Measurements from ENCODE around the gene KRTAP6-2.

KRTAP6-2 gene

DNA sequence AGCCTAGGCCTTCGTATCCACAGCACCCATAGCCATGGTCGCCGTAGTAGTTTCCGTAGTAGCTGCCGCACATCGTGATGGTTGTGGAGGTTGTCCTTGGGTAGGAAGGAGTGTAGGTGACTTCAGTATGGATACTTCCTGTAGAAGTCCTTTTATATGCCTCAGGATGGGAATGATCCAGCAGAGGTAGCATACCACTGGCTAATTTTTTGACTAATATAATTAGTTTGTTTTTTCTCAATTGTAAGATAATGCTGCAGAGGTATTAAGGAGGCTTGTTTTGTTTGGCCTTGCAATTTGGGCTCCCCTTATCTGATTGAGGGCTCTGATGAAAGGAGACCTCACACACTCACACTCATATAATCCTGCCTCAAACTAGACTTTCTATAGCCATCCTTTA is at the start of gene KRTAP6-2:
TSS of gene KRTAP6-2 (minus strand) at position 101 of the 400 bp plus-strand sequence. CDS start at position 73, 28 bp downstream.
- no peak for DNase-seq (ENCODE audit: low spot score)

GRCh38 chr21:30646904-30647414 is 48.3 kb upstream of the KRTAP6-2 start:
- no peak for DNase-seq (ENCODE audit: low spot score)

DNA sequence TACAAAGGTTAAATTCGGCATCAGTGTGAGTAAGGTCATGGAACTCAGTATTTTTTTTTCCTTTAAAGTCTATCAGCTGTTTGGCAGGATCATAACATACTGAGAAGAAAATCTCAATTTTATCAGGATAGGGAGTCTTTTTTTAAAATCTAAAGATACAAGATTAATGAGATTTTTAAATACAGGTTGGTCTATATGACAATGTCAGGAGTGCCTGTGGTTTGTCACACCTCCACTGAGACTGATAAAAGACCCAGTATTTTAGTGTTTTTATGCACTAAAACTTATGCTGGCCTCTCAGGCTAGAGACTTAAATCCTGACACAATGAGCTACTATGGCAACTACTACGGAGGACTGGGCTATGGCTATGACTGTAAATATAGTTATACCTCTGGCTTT is 43.9 kb upstream of the KRTAP6-2 start, which contains the start of gene KRTAP20-3:
TSS of gene KRTAP20-3 (plus strand) at position 301 of the 400 bp plus-strand sequence.
- no peak for DNase-seq (ENCODE audit: low spot score)

- DNase-seq (ENCODE audit: low spot score): no peak
These were observed 40.0 kb upstream of the KRTAP6-2 start for GRCh38 chr21:30638686-30639085.

DNA sequence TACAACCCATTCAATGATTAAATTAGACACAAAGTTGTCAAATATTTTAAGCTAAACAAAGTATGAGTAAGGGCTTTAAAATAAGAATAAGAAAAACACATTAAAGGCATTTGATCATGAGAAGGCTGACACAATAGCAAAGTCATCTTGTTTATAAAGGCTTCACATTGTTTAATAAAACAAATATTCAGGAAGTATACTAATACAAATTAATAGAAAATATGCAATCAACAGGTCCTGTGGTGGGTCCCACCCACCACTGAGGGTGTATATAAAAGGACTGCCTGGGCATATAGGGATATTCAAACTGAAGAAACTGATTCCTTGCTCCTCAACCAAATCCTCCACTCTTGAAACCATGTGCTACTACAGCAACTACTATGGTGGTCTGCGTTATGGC is 36.2 kb upstream of the KRTAP6-2 start, which contains the start of gene KRTAP20-2:
TSS of gene KRTAP20-2 (plus strand) at position 301 of the 400 bp plus-strand sequence. CDS start at position 359, 58 bp downstream.
- DNase-seq (ENCODE audit: low spot score): no peak

DNA sequence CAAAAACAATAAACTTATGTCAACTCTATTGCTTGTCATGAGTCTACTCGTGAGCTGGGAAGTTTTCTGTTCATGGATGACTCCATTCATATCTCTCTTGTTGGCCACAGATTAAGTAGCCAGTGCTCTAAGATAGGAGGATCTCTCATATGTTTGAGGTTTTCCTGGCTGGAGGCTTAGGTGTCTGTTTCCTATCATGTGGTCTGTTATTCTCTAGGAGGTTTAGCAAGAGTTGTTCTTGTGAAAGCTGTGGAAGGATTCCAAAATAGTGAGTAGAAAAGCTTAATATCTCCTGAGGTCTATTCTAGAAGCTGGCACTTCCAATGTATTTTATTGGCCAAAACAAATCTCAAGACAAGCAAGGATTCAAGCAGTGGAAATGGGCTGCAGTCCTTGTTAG is 30.5 kb upstream of the KRTAP6-2 start:
- no peak for DNase-seq (ENCODE audit: low spot score)

DNA sequence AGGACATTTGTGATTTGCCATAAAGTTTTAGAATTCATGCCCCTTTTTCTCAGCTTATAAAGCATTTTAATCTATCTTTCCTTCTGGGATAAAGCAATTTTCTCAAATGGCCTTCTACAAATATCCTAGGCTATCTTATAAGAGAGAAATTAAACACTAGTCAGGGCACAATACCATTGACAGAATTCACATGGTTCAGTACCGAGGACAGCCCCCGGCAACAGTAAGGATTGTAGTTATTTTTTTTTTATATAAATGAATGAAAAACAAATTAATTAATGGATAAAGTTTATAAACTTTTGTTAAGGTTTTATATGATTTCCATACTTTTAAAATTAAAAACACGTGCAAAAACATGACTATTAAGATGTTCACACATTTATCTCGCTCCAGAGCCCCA is 29.4 kb upstream of the KRTAP6-2 start:
- DNase-seq (ENCODE audit: low spot score): no peak

GRCh38 chr21:30625449-30626165 is 26.9 kb upstream of the KRTAP6-2 start:
- DNase-seq (ENCODE audit: low spot score): no peak

DNA sequence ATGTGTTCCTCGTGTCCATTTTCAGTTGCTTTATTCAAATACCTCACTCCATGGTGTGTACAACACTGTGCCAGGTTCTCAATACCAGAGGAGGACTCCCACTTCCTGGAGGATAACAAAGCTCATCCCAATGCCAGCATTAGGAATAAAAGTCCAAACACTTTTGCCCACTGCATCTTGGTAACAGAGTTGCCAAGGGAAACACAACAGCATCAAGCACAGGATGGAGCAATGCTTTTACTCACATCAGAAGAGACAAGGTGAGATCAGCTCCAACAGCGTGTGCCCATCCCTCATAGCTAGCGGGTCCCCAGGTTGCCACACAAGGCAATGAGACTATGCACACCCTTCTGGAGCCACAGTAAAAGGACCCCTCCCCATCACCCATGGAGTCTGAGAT is 24.7 kb upstream of the KRTAP6-2 start:
- DNase-seq (ENCODE audit: low spot score): no peak

- no peak for DNase-seq (ENCODE audit: low spot score)
These were observed 21.8 kb upstream of the KRTAP6-2 start, which contains the start of gene KRTAP20-4 for GRCh38 chr21:30620522-30620921. TSS of gene KRTAP20-4 (plus strand) at chr21:30620627.

DNA sequence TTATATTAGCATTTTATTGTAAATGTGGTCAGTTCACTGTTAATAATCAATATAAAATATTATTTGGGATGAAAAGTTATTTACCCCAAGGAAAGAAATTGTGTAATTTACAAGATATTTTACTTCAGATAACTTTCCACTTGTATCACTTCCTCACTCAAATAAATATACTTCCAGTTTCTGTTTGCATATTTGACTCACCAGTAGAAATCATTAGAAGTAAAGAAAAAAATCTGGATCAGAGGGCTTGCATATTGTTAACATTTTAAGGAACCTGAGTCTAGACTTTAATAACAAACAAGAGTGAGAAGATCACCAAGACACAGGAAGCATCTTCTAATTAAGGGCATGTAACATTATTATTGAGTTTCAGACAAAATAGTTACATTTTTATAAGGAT is 21.4 kb upstream of the KRTAP6-2 start:
- DNase-seq (ENCODE audit: low spot score): no peak

DNA sequence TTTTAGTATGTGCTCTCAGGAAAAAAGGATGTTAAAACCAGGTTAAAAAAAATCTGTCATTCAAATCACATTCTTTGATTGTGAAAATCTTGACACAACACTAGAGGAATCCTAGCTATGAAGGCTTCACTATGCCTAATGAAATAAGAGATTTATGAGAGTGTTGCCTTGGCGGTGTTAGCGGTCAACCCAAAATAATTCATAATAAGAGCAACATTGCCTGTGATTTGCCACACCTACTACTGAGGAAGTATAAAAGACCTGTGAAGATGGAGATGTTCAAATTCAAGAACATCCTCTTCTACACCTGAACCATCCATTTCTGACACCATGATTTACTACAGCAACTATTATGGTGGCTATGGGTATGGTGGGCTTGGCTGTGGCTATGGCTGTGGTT is 17.4 kb upstream of the KRTAP6-2 start, which contains the start of gene KRTAP20-1:
TSS of gene KRTAP20-1 (plus strand) at position 301 of the 400 bp plus-strand sequence. CDS start at position 331, 30 bp downstream.
- DNase-seq (ENCODE audit: low spot score): no peak

DNA sequence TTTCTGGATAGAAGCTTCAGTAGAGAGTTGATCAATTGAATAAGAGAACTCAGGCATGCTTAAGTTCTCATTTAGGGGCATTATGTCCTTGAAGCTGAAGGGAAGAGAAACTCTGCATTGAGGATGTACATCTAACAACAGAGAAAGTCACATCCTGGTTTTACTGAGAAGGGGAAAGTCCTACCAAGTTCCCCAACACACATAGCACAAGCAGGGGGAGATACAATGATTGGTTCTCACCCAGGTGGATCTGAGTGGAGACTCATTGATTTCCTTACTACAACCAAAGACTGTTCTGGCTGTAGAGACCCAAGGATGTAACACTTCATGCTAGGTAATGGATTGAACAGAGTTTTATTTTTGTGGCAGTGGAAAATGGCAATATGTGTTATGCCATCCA is 16.5 kb upstream of the KRTAP6-2 start:
- no peak for DNase-seq (ENCODE audit: low spot score)

DNA sequence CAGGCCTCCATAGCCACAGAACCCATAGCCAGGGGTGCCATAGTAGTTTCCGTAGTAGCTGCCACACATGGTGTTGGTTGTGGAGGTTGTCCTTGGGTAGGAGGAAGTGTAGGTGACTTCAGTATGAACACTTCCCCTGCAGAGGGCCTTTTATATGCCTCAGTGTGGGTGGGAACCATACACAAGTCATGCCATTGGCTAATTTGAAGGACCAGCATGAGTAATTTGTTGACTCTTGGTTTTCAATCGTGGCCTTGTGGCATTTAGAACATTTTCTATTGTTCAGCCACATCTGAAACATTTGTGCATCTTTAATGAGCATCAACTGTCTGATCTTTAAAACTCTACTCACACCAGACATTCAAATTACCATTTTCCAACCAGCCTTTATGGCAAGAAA is 15.1 kb upstream of the KRTAP6-2 start, which contains the start of gene KRTAP6-1:
TSS of gene KRTAP6-1 (minus strand) at position 95 of the 400 bp plus-strand sequence. CDS start at position 69, 26 bp downstream.
- DNase-seq (ENCODE audit: low spot score): no peak

DNA sequence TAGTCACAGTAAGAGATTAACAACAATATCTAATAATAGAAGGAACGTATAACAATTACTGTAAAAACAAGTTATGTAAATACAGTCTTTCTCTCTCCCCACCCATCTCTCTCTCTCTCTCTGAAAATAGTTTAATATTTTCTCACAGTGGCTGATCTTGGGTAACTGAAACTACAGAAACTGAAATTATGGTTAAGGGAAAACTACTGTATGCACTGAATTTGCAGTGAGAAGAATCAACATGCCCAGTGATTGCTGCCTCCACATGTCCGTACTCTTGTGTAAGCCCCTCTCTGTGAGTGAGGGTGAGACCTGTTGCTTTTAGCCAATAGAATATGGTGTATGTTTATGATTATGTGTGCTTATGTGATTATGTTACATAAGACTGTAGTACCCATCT is 13.4 kb upstream of the KRTAP6-2 start:
- DNase-seq (ENCODE audit: low spot score): no peak

- no peak for DNase-seq (ENCODE audit: low spot score)
These were observed 7.3 kb upstream of the KRTAP6-2 start for GRCh38 chr21:30605968-30606367.

- DNase-seq (ENCODE audit: low spot score): no peak
These were observed 2.1 kb upstream of the KRTAP6-2 start, which contains the start of gene KRTAP22-1 for GRCh38 chr21:30600787-30601186. TSS of gene KRTAP22-1 (plus strand) at chr21:30601087.

GRCh38 chr21:30592140-30592539 is 6.6 kb downstream of the KRTAP6-2 start, which contains the start of gene KRTAP6-3:
TSS of gene KRTAP6-3 (plus strand) at chr21:30592440. CDS start at chr21:30592446, 6 bp downstream.
- DNase-seq (ENCODE audit: low spot score): no peak

GRCh38 chr21:30590297-30590696 is 8.4 kb downstream of the KRTAP6-2 start, which contains the start of gene KRTAP22-2:
TSS of gene KRTAP22-2 (minus strand) at chr21:30590397.
- DNase-seq (ENCODE audit: low spot score): no peak

DNA sequence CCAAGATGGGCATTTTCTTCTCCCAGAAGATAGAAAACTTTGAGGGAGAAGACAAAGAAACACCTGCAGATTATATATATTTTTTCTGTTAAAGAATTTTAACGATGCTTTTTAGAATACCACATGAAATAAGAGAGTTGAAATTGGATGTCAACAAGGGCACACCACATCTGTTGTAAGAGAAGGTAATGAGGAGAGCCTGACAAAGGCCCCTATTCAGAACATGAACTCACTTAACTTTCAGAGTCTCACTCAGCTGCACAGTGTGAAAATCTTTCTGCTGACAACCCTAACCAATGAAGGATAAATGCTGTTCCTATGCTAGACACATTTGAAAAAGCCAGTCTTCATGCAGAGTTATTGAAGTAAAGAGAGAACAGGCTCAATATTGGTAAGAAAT is 15.8 kb downstream of the KRTAP6-2 start:
- no peak for DNase-seq (ENCODE audit: low spot score)

DNA sequence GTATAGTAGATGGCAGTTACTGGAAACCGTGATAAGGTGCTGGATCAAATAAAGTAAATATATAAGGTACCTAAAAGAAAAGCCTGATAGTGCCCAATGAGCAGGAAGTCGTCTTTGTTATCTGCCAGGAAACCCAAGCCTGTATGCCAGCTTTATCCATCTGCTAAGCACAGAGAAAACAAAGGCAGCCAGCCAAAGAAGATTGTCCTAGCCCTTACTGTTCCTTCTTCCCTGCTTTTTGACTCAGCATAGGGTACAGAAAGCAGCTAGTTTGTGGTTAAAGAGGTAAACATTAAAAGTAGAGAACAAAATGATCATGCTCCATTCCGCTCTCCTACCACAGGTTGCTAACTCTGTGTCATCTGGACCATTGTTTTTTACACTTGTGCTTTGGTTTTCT is 18.6 kb downstream of the KRTAP6-2 start:
- DNase-seq (ENCODE audit: low spot score): no peak

DNA sequence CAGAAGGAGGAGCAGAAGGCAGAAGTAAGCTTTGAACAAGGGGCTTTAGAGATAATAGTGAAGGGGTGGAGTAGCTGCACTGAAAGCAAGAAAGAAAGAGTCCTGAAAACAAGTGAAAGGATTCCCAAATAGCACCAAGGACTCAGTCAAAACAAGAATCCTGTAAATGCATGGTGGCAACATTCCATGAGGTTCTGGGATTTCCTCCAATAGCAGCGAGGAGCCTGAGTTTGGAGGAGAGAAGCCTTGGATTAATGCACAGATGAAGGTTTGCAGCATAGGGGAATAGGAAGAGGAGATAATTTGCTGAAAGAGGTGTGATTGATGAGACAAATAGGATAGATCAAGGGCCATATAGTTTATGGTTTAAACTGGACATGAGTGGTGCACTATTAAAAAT is 19.4 kb downstream of the KRTAP6-2 start:
- DNase-seq (ENCODE audit: low spot score): no peak

DNA sequence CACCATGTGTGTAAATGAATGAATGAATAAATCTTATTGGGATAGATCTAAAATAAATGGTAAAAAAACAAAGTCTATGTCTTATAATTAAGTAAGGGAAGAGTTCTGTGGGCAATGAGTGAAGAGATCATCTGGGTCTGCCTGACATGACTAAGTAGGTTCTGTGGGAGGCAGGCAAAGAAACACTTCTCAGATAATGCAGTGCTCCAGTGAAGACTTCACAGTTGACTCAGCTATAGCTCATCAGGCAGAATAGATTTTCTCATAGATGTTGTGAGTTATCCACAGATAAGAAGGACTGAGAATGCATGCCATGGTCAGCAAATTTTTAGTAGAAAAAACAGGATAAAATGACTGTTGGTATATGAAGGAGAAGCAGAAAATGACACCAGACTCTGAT is 20.9 kb downstream of the KRTAP6-2 start:
- no peak for DNase-seq (ENCODE audit: low spot score)
